K562 (cell line): ENCODE results near the gene TMEM181. TPM values are rescaled to one million over a fixed set of nuclear protein-coding genes. Genes with fewer than 3 reads are reported as not detected.
A peak's percentile ranks its signal among the peaks of the same experiment; 100 is the strongest.

Experiments
- ATAC-seq: fragments of 200-7000 bp; cut with Tn5 transposase; 3 replicates; pipeline ENCODE4 v1.9.1; 2020; ENCODE audit warnings: moderate library complexity
- BruUV-seq: library from RNA; stranded (reverse); fragments of 400-500 nt; replicated peaks from 2 replicates; lab custom pipeline; 2021; lab: Mats Ljungman, UMichigan
- CTCF ChIA-PET: fragments of 300-600 bp; formaldehyde crosslinking; extraction: SDS; loops from one replicate; lab custom pipeline; 2021; ENCODE audit warnings: low intra/inter-chr PET ratio; lab: Yijun Ruan, JAX
- POLR2A ChIA-PET: fragments of 300-600, 350-650 bp; sonication (Branson Sonifier 250); formaldehyde crosslinking; extraction: SDS; loops from one replicate; lab custom pipeline; 2021; ENCODE audit warnings: antibody characterized with exemption, inconsistent platforms; lab: Yijun Ruan, JAX
- DNase-seq, 4 experiments: peaks; one replicate each; pipeline versions ENCODE4 v3.0.0 to v3.0.0-alpha.2; 2011 to 2018; ENCODE audit warnings: low spot score in 3 of 4, mixed read lengths in 3 of 4; ENCODE audit errors: extremely low read depth in 1 of 4
- FAIRE-seq: peaks from 2 replicates; lab custom pipeline; 2011; peaks lifted over from hg19 to GRCh38; lab: Jason Lieb, UNC
- H2AFZ ChIP-seq: 2 replicates; pipeline ENCODE4 v1.6.0; 2011; ENCODE audit warnings: low read depth, low read length, control low read depth, inconsistent platforms
- H3K27ac ChIP-seq: fragments of 200-600 bp; 3 replicates; pipeline ENCODE4 v1.8.0; 2011; ENCODE audit warnings: low read depth, mild to moderate bottlenecking, control low read depth, inconsistent platforms, low read length, moderate library complexity, mixed read lengths; ENCODE audit errors: extremely low read depth
- H3K27me3 ChIP-seq, 2 experiments: fragments of 300-600 bp in 1 of 2; 2 replicates in 1 of 2; 3 replicates in 1 of 2; pipeline versions ENCODE4 v1.6.0 to v1.8.0; 2011; ENCODE audit warnings: inconsistent platforms in 2 of 2, low read length in 2 of 2, mild to moderate bottlenecking in 1 of 2, mixed read lengths in 1 of 2, moderate library complexity in 1 of 2; ENCODE audit not compliant: control insufficient read depth in 2 of 2, insufficient read depth in 2 of 2
- H3K36me3 ChIP-seq: fragments of 300-600 bp; 3 replicates; pipeline ENCODE4 v1.8.0; 2011; ENCODE audit warnings: mild to moderate bottlenecking, low read length, inconsistent platforms; ENCODE audit not compliant: control insufficient read depth, insufficient read depth
- H3K4me1 ChIP-seq, 2 experiments: fragments of 200-600 bp in 1 of 2; replicated peaks in 1 of 2; 2 replicates in 1 of 2; 3 replicates in 1 of 2; pipeline versions ENCODE4 v1.5.1 to v1.8.0; 2011; ENCODE audit warnings: inconsistent platforms in 2 of 2, low read length in 2 of 2, mild to moderate bottlenecking in 1 of 2, mixed read lengths in 1 of 2, moderate library complexity in 1 of 2; ENCODE audit not compliant: control insufficient read depth in 2 of 2, insufficient read depth in 2 of 2
- H3K4me2 ChIP-seq: 2 replicates; pipeline ENCODE4 v1.6.1; 2011; ENCODE audit warnings: low read length, control low read depth, inconsistent platforms, mixed read lengths; ENCODE audit not compliant: insufficient read depth
- H3K4me3 ChIP-seq: fragments of 200-600 bp; sonication (generic), shearing (Covaris generic); 2 replicates; pipeline ENCODE4 v1.5.1; 2016; ENCODE audit warnings: control low read depth, inconsistent platforms
- H3K79me2 ChIP-seq: fragments of 200-600 bp; 3 replicates; pipeline ENCODE4 v1.8.0; 2011; ENCODE audit warnings: low read length, inconsistent platforms; ENCODE audit not compliant: control insufficient read depth, insufficient read depth
- H3K9ac ChIP-seq, 2 experiments: 2 replicates each; pipeline versions ENCODE4 v1.6.0 to v1.6.1; 2011; ENCODE audit warnings: low read depth in 2 of 2, low read length in 2 of 2, control low read depth in 1 of 2, inconsistent platforms in 1 of 2, mild to moderate bottlenecking in 1 of 2, mixed read lengths in 1 of 2; ENCODE audit not compliant: insufficient read depth in 1 of 2
- H3K9me1 ChIP-seq: one replicate; pipeline ENCODE4 v1.6.0; 2011; ENCODE audit warnings: inconsistent platforms, mild to moderate bottlenecking, low read length, moderate library complexity; ENCODE audit not compliant: control insufficient read depth, insufficient read depth
- H3K9me3 ChIP-seq: replicated peaks from 2 replicates; pipeline ENCODE4 v1.5.1; 2011; ENCODE audit warnings: low read depth, low read length, inconsistent platforms; ENCODE audit not compliant: control insufficient read depth, insufficient read depth
- H4K20me1 ChIP-seq: replicated peaks from 2 replicates; pipeline ENCODE4 v1.6.1; 2011; ENCODE audit warnings: low read length, inconsistent platforms, mixed read lengths; ENCODE audit not compliant: control insufficient read depth, insufficient read depth
- MTA3 ChIP-seq: fragments of 450-650 bp; formaldehyde crosslinking; IDR thresholded peaks from 2 replicates; pipeline ENCODE4 v1.6.1; 2017; ENCODE audit warnings: mild to moderate bottlenecking, borderline replicate concordance
- NRF1 ChIP-seq, 2 experiments: fragments of 450-650 bp; IDR thresholded peaks in 1 of 2; conservative IDR thresholded peaks in 1 of 2; 2 replicates each; pipeline ENCODE4 v1.6.1; 2014; ENCODE audit warnings: mild to moderate bottlenecking in 2 of 2
- OTX1 ChIP-seq: fragments of 450-650 bp; formaldehyde crosslinking; IDR thresholded peaks from 2 replicates; pipeline ENCODE4 v1.4.0; 2022; ENCODE audit warnings: mild to moderate bottlenecking
- POLR2A ChIP-seq: fragments of 450-650 bp; conservative IDR thresholded peaks from 2 replicates; pipeline ENCODE4 v1.6.1; 2016
- SREBF2 ChIP-seq: sonication (generic); formaldehyde crosslinking; IDR thresholded peaks from 2 replicates; pipeline ENCODE4 v1.4.0; 2020; ENCODE audit warnings: mild to moderate bottlenecking, missing genetic modification reagents
- WGBS: fragments of 100-300 bp; shearing (Covaris generic); methylation state at CpG from one replicate; pipeline ENCODE4 v1.1.6; 2016; ENCODE audit warnings: low coverage, mixed read lengths; ENCODE audit not compliant: insufficient coverage; ENCODE audit errors: missing lambda C conversion rate; 5-methylcytosine and 5-hydroxymethylcytosine counted together
- in situ Hi-C: fragments of 300-500 bp; cut with MboI; formaldehyde crosslinking; loops from 4 replicates; pipeline ENCODE4 v1.15.0; 2018; ENCODE audit warnings: inconsistent platforms, mixed read lengths
- intact Hi-C: fragments of 100-400 bp; cut with micrococcal nuclease; formaldehyde crosslinking; loops from 2 replicates; pipeline ENCODE4 v1.14.2; 2022
- polyA plus RNA-seq, 8 experiments: library from polyadenylated mRNA; depleted of rRNA in 4 of 8; stranded (reverse) in 5 of 8; unstranded in 3 of 8; fragments of >200 nt; fragmentation: Nextera tagmentation in 2 of 8; fragmentation: Illumina TruSeq in 1 of 8; extraction: Ambion mirVana in 2 of 8; extraction: Trizol in 1 of 8; gene quantifications; 2 replicates each; pipeline versions ENCODE4 v1.2.1 to v1.2.3, GENCODE V29; 2011 to 2014; ENCODE audit warnings: inconsistent platforms in 1 of 8, missing spikeins in 1 of 8
- total RNA-seq, 7 experiments: library from RNA; depleted of rRNA in 6 of 7; stranded (reverse); fragments of >200 nt in 6 of 7; fragmentation: Illumina TruSeq in 2 of 7; extraction: Trizol in 2 of 7; gene quantifications; 2 replicates each; pipeline versions ENCODE4 v1.2.1 to v1.2.3, GENCODE V29; 2011 to 2021; ENCODE audit warnings: low replicate concordance in 1 of 7

Gene TMEM181
- total and polyA plus RNA-seq, 9 of the 15 experiments (the other 6 are each of a cell fraction or from before 2014, with no cell fraction given): 5.6 to 27.2 (median 19.9) TPM

- intact Hi-C loops: no loop called here
- no peaks in the 10 kb centered on the region for H4K20me1 ChIP-seq
- DNase-seq (no peak), ATAC-seq (no peak)
- H2AFZ ChIP-seq: no peak overlapping the region
- in situ Hi-C loops: no loop called here
- H3K9me1 ChIP-seq: no peaks in the 10 kb centered on the region
- no peaks in the 10 kb centered on the region for H3K9me3 ChIP-seq
- no peak overlapping the region for H3K4me2 ChIP-seq
- H3K27ac ChIP-seq: no peak overlapping the region
- H3K4me1 ChIP-seq: no peaks in the 10 kb centered on the region
- H3K9ac ChIP-seq: no peak overlapping the region
- TF ChIP-seq SREBF2 (CRISPR knock-in tag) (no peak), POLR2A (0 out of 2 replicates have a peak, but pooled peaks have one; percentile 8), OTX1 (CRISPR knock-in tag) (no peak)
- TF ChIP-seq, all 486 proteins: peak for 1
- Histone ChIP-seq H3K4me3 (no peak overlapping the region), H3K27me3 (peaks cover 18 to 41% of the 10 kb centered on the region in 2 experiments), H3K79me2 (no peaks in the 10 kb centered on the region), H3K36me3 (no peaks in the 10 kb centered on the region)
- BruUV-seq: no TSS peak
- FAIRE-seq: peak; percentile 37
- ChIA-PET POLR2A (interaction anchor here (0.5 to 1.0 kb wide), 2 partner anchors 17 to 307 kb away, joined by 3 read pairs; partner anchors contain the start of gene EZR), CTCF (no interaction called here)
- 26% methylated on average over 4 of the region's 4 CpGs for WGBS
These were observed 47.1 kb upstream of the TMEM181 start for GRCh38 chr6:158512809-158513208.

- ATAC-seq (no peak), DNase-seq (no peak), FAIRE-seq (no peak)
- Histone ChIP-seq H3K4me1 (peaks cover 0 to 3% of the 10 kb centered on the region in 2 experiments; a peak in 2 of 5 replicates), H3K36me3 (no peaks in the 10 kb centered on the region), H2AFZ (no peak overlapping the region), H4K20me1 (no peaks in the 10 kb centered on the region), H3K27me3 (peaks cover 28 to 54% of the 10 kb centered on the region in 2 experiments), H3K9me1 (no peaks in the 10 kb centered on the region), H3K27ac (no peak overlapping the region), H3K9me3 (no peaks in the 10 kb centered on the region), H3K4me2 (no peak overlapping the region), H3K4me3 (no peak overlapping the region), H3K9ac (no peak overlapping the region), H3K79me2 (no peaks in the 10 kb centered on the region)
- no TSS peak for BruUV-seq
- ChIA-PET CTCF (no interaction called here), POLR2A (no interaction called here)
- in situ Hi-C loops (no loop called here), intact Hi-C loops (no loop called here)
- WGBS: 4% methylated on average over 4 of the region's 4 CpGs
- TF ChIP-seq NRF1 (conservative IDR thresholded peaks at IDR 0.05 in 1 of 2, IDR thresholded peaks at IDR 0.05 in 1 of 2) (peak; percentile 56 to 63), MTA3 (no peak)
These were observed 45.7 kb upstream of the TMEM181 start for GRCh38 chr6:158514176-158514575.
